ENCODE data around the gene FAM241B.

Gene FAM241B

DNA sequence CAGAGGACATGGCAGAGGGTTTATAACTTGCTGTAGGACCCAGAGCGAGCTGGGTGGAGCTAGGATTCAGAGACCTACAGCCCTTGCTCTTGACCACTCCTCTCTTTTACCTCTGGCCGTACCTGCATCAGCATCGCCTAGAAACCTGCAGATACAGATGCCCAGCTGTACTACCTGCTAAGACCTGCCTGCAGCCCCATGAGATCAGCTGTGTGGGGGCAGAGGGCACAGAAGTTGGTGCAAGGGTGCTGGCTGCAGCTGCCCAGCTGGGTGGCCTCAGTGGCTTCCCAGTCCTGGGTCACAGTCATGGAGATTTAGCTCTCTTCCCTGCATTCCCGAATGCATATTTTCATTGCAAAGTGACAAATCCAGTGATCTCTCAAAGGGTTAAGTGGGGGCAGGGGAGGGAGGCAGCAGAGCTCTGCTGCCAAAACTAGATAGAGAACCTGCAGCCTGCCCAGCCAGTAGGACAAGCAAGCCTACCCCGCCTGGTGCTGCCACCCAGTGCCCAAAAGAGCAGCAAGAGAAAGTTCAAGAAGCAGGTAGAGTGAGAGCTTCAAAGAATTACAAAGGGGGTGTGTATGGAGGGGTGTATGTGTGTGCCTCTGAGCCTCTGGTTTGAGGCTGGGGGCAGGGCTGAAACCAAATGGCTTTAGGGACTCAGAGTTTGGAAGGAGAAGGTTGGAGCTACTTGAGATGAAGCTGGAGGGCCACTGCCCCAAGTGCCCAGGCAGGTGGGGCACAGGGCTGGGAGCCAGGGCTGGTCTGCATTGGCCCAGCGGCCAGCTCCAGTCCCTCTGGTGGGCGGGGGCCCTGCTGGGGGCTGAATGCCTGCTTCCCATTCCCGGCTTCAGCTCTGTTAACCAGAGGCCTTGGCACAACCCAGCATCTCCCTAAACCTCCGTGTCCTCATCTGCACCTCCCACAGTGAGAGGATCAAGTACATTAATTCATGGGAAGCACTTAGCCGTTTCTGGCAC is 6.9 kb downstream of the FAM241B start:
- no peak for DNase-seq (ENCODE audit: low read depth)
- TF ChIP-seq, protein P1, sequence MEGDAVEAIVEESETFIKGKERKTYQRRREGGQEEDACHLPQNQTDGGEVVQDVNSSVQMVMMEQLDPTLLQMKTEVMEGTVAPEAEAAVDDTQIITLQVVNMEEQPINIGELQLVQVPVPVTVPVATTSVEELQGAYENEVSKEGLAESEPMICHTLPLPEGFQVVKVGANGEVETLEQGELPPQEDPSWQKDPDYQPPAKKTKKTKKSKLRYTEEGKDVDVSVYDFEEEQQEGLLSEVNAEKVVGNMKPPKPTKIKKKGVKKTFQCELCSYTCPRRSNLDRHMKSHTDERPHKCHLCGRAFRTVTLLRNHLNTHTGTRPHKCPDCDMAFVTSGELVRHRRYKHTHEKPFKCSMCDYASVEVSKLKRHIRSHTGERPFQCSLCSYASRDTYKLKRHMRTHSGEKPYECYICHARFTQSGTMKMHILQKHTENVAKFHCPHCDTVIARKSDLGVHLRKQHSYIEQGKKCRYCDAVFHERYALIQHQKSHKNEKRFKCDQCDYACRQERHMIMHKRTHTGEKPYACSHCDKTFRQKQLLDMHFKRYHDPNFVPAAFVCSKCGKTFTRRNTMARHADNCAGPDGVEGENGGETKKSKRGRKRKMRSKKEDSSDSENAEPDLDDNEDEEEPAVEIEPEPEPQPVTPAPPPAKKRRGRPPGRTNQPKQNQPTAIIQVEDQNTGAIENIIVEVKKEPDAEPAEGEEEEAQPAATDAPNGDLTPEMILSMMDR (conservative IDR thresholded peaks at IDR 0.05; ENCODE audit: control insufficient read depth, insufficient read depth, low read depth, low read length), result peak; percentile 12
- H3K4me3 ChIP-seq (ENCODE audit: control insufficient read depth, low read depth, low read length), result no peak overlapping the region

DNA sequence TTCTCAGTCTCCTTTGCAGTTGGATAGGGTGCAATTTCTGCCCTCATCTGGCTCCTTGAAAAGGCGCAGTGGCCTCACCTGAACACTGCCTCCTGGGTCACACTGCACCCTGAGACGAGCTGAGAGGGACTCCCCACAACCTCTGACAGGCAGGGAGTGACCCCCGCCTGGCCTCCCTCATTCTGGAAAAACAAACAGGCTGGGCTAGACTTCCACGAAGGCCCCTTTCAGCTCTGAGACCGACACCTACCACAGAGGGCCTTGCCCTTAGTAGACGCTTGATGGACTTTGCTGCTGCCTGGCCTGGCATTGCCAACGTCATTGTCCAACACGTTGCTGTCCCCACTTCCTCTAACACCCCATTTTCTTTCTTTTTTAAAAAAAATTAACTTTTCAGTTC is 8.6 kb downstream of the FAM241B start:
- no peak overlapping the region for H3K4me3 ChIP-seq (ENCODE audit: control insufficient read depth, low read depth, low read length)
- no peak for DNase-seq (ENCODE audit: low read depth)
- TF ChIP-seq, protein P1 (conservative IDR thresholded peaks at IDR 0.05; ENCODE audit: control insufficient read depth, insufficient read depth, low read depth, low read length), result no peak

DNA sequence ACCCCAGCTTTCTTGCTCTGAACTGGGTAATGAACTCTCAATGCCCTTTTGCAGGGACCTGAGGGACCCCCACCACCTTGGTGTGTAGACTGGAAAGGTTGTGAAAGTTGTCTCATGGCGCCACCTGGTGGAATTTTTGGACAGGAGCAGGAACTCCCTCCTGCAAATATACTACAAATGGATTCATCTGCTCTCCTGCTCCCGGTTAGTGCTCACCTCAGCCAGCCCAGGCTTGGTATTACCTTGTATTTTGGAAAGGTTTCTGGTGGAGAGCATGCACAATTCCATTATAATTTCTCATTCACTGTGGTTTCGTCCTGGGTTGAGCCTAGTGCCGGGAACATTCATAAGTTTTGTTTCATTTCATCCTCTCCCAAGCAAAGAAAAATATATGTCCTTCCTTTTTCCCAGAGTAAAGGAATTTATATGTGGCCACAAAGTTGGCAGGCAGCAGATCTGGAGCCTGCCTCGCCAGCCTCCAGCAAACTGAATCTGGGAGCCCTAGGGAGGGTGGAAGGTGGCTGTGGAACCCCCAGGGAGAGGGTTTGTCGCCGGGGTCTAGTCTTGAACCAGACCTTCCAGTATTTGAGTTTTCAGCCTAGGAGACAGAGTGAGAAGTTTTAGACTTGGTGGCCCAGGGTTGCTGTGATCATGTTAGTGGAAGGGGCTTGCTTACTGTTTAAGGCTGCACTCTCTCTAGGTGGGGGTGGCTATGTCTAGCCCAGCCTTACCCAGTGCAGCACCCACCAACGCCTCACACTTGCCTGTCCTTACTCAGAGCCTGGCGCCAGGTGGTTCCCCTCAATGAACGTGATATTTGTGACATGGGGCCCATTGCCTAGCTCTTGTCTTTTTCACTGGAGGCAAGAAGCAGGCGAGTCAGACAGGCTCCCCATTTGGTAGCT is 9.5 kb downstream of the FAM241B start:
- DNase-seq (ENCODE audit: low read depth), result peak; percentile 62
- TF ChIP-seq, protein P1 (conservative IDR thresholded peaks at IDR 0.05; ENCODE audit: control insufficient read depth, insufficient read depth, low read depth, low read length), result peak; percentile 77
- H3K4me3 ChIP-seq (ENCODE audit: control insufficient read depth, low read depth, low read length), result no peak overlapping the region

DNA sequence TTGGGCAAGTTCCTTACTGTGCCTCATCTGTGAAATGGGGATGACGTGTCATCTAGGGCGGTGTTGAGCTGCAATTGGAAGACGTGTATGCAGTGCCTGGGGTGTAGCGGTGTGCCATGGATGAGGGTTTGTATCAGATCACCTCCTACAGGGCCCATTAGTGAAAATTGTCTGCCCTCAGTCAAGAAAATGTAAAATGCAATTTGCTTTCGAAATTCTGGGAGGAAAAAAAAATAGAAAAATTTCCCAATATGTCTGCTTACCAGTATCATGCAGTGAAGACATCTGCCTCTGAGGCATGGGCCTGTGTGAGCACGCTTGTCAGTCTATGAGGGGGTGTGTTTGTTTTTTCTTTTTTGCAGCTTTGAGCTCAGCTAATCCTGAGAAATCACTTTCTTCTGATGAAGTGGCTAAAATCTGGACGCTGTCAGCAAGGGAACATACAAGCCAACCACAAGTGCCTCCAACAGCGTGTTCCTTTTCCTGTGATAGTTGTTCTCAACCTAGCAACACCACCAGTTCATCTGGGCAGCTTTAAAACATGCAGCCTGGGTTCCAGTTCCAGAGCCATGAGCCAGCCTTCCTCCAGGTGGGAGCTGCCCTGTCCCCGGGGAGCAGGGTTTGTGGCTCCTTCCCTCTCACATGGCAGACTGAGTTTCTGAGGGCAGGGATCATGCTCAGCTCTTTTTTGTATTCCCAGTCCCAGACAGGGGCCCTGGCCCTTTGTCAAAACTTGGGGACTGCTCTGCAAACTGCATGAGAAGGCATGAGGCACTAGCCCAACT is 10.3 kb downstream of the FAM241B start:
- TF ChIP-seq, protein P1 (conservative IDR thresholded peaks at IDR 0.05; ENCODE audit: control insufficient read depth, insufficient read depth, low read depth, low read length), result no peak
- no peak for DNase-seq (ENCODE audit: low read depth)
- H3K4me3 ChIP-seq (ENCODE audit: control insufficient read depth, low read depth, low read length), result no peak overlapping the region

DNA sequence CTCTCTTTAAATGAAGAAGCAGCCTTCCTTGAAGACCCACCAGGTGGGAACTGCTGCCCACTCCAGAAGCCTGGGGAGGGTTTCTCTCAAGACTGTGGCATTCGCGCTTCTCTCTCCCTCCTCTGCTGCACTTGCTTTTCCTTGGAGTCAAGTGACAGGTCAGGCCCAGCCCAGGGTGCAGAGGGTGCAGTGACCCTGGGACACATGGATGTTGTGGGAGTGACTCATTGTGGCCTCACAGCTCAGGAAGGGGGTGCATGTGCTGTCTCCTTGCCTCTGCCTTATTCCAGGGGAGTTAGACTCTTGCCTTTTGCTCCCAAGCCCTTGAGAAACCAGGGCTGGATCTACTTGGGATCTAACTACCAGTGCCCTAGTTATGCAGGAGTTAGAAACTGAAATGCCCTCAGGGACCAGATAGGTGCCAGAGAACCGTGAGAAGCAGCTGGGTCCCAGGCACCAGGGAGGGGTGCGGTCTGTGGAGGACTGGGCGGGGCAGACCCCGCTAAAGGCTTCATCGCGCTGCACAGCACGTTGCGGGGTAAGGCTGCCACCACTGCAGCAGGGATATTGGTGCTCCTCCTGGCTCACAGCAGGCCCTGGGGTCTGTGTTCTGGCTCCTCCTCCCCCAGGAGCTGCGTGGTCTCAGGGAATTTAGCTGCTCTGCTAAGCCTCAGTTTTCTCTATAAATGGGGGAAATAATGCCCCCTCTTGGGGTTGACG is 11.4 kb downstream of the FAM241B start:
- no peak overlapping the region for H3K4me3 ChIP-seq (ENCODE audit: control insufficient read depth, low read depth, low read length)
- TF ChIP-seq, protein P1 (conservative IDR thresholded peaks at IDR 0.05; ENCODE audit: control insufficient read depth, insufficient read depth, low read depth, low read length), result no peak
- DNase-seq (ENCODE audit: low read depth), result no peak
